HG02943 (cell line): Measurements from ENCODE around the gene SPHK1.
A peak's percentile ranks its signal among the peaks of the same experiment; 100 is the strongest.
"Not testable (repeated sequence)": the region's sequence is repeated elsewhere in the genome, so short reads cannot be mapped to it uniquely, and the experiment has no call there.

Experiments
- ATAC-seq: cut with Tn5 transposase; IDR thresholded peaks from one replicate; pipeline ENCODE4 v1.9.1; 2021; ENCODE audit warnings: mild to moderate bottlenecking, low read depth, moderate library complexity; ENCODE audit not compliant: unreplicated experiment

SPHK1 gene

GRCh38 chr17:76384222-76384986, at the start of gene SPHK1:
SPHK1 (plus strand) TSS chr17:76384609; CDS start chr17:76385645, 1,036 bp downstream.
- ATAC-seq: no peak

- ATAC-seq: no peak
Observed at GRCh38 chr17:76335716-76336381, 48.6 kb upstream of the SPHK1 start.

- no peak for ATAC-seq
Observed at GRCh38 chr17:76336756-76337412, 47.5 kb upstream of the SPHK1 start.

- no peak for ATAC-seq
Observed at GRCh38 chr17:76337413-76337777, 47.0 kb upstream of the SPHK1 start.

GRCh38 chr17:76341301-76341700, 43.1 kb upstream of the SPHK1 start:
- no peak for ATAC-seq

- no peak for ATAC-seq
Observed at GRCh38 chr17:76343106-76343505, 41.3 kb upstream of the SPHK1 start.

GRCh38 chr17:76345377-76345974, 38.9 kb upstream of the SPHK1 start:
- no peak for ATAC-seq

- ATAC-seq: not testable (repeated sequence)
Observed at GRCh38 chr17:76346936-76347335, 37.5 kb upstream of the SPHK1 start.

- no peak for ATAC-seq
Observed at GRCh38 chr17:76350463-76350862, 33.9 kb upstream of the SPHK1 start.

GRCh38 chr17:76351526-76352071, 32.8 kb upstream of the SPHK1 start:
- no peak for ATAC-seq

GRCh38 chr17:76353004-76353598, 31.3 kb upstream of the SPHK1 start:
- peak; percentile 36 for ATAC-seq

- ATAC-seq: peak; percentile 71
Observed at GRCh38 chr17:76353599-76354316, 30.7 kb upstream of the SPHK1 start, which contains the start of gene PRPSAP1. PRPSAP1 (minus strand) TSS chr17:76353916; CDS start chr17:76353703, 213 bp downstream.

GRCh38 chr17:76354317-76354729, 30.1 kb upstream of the SPHK1 start:
- ATAC-seq: no peak

GRCh38 chr17:76354747-76355310, 29.6 kb upstream of the SPHK1 start:
- ATAC-seq: no peak

GRCh38 chr17:76356803-76357456, 27.5 kb upstream of the SPHK1 start:
- no peak for ATAC-seq

- no peak for ATAC-seq
Observed at GRCh38 chr17:76357597-76358158, 26.7 kb upstream of the SPHK1 start.

- ATAC-seq: no peak
Observed at GRCh38 chr17:76359375-76359774, 25.0 kb upstream of the SPHK1 start.

- ATAC-seq: not testable (repeated sequence)
Observed at GRCh38 chr17:76359776-76360175, 24.6 kb upstream of the SPHK1 start.
